AG09309 (cell line): ENCODE measurements around the gene PCDHGA9.

Experiments used
- DNase-seq: peaks from one replicate; pipeline ENCODE4 v3.0.0-alpha.2; 2010; ENCODE audit warnings: low read depth
- H3K4me3 ChIP-seq: 2 replicates; pipeline ENCODE4 v1.5.1; 2011; ENCODE audit warnings: mild to moderate bottlenecking, low read depth, low read length, moderate library complexity; ENCODE audit not compliant: control insufficient read depth
- CTCF ChIP-seq: IDR thresholded peaks from 2 replicates; pipeline ENCODE4 v1.5.1; 2011; ENCODE audit warnings: mild to moderate bottlenecking, low read depth, low read length, inconsistent platforms; ENCODE audit not compliant: insufficient read depth, control insufficient read depth; ENCODE audit errors: missing control alignments

PCDHGA9 gene

GRCh38 chr5:141402553-141403243 lies at the start of gene PCDHGA9:
TSS of gene PCDHGA9 (plus strand) at chr5:141402778. CDS start at chr5:141402953, 175 bp downstream.
- H3K4me3 ChIP-seq: no peak within 1 kb of the TSS
- no peak for DNase-seq
- peak; percentile 33 for TF ChIP-seq CTCF

- peak within 1 kb of the TSS; percentile 37 for H3K4me3 ChIP-seq
- DNase-seq: no peak
These were observed 47.6 kb upstream of the PCDHGA9 start, which contains the start of gene PCDHGA4 for GRCh38 chr5:141354900-141355469. TSS of gene PCDHGA4 (plus strand) at chr5:141355021. CDS start at chr5:141355108, 87 bp downstream.

GRCh38 chr5:141355641-141356040 lies 46.9 kb upstream of the PCDHGA9 start:
- DNase-seq: no peak
- TF ChIP-seq CTCF: no peak
- peak overlapping the region; percentile 37 for H3K4me3 ChIP-seq

More at GRCh38 chr5:141354900-141355469, 47.6 kb upstream of the PCDHGA9 start, which contains the start of gene PCDHGA4:
- peak; percentile 50 for TF ChIP-seq CTCF

- H3K4me3 ChIP-seq: no peak overlapping the region
- no peak for TF ChIP-seq CTCF
- DNase-seq: no peak
These were observed 46.4 kb upstream of the PCDHGA9 start for GRCh38 chr5:141356133-141356532.

- TF ChIP-seq CTCF: no peak
- H3K4me3 ChIP-seq: no peak overlapping the region
- no peak for DNase-seq
These were observed 45.6 kb upstream of the PCDHGA9 start for GRCh38 chr5:141356950-141357349.

- H3K4me3 ChIP-seq: peak within 1 kb of the TSS; percentile 59
- DNase-seq: no peak
- peak; percentile 59 for TF ChIP-seq CTCF
These were observed 42.7 kb upstream of the PCDHGA9 start, which contains the start of gene PCDHGB2 for GRCh38 chr5:141359790-141360426. TSS of gene PCDHGB2 (plus strand) at chr5:141359994. CDS start at chr5:141360136, 142 bp downstream.
